HPDE6-E6E7 (cell line): ENCODE data around the gene DPH6.
A peak's percentile ranks its signal among the peaks of the same experiment; 100 is the strongest.
"Not testable (repeated sequence)": the region's sequence is repeated elsewhere in the genome, so short reads cannot be mapped to it uniquely, and the experiment has no call there.

Experiments used
- DNase-seq: peaks from one replicate; pipeline ENCODE4 v3.0.0; 2011; ENCODE audit warnings: missing footprints; ENCODE audit errors: extremely low spot score

Gene DPH6

DNA sequence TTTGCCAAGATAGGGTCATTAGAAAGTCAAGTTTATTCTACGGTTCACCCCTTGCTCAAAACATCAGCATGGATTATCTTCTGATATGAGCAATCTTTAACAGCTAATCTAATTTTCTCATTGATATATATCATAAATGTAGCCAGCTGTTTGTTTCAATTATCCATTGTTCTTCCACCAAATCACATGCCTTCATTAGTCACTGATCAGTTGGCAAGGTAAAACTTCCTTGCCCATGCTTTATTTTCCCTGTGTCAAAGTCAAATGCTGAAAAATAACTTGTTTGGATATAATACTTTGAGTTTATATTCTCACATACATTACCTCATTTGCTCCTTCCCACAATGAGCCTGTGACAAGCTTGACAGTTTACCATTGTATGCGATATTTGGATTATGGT is 60.6 kb downstream of the DPH6 start:
- no peak for DNase-seq

DNA sequence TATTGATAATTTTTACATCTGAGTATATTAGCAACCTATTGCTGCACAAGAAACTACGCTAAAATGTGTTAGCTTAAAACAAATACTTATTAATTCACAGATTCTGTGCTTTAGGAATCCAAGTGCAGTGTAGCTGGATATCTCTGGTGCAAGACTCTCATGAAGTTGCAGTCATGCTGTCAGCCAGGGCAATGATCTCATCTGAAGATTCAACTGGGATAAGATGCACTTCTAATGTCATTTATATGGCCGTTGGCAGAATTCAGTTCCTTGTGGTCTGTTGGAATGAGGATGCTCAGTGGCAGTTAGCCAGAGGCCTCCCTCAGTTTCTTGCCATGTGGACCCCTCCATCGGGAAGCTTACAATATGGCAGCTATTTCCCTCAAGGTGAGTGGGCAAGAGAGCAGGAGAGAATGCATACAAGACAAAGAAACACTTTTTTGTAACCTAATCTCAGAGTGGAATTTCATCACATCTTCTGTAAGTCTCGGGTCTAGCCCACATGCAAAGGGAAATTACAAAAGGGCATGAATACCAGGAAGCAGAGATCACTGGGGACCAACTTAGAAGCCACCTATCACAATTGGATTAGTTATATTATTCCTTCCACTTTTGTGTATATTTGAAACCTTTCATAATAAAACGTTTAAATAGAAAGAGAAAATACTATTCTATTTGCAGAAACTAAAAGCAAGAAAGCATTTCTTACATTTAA is 61.6 kb downstream of the DPH6 start:
- no peak for DNase-seq

DNA sequence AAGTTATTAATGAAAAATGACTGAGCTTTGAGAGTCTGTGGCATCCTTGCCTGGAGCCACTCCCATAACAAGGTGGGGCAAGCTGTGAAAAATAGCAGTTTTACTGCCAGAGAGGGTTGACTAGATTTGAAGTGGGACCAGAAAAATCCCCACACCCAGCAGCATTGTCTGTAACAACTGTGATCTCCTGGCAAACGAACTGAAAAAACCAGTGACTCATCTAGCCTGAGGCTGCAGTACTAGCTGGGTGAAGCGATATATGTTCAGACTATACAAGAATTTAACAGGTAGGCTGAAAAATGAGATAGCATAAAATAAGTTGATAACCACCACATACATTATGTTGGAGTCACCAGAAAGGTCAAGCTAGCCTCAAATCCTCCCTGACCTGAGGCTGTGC is 64.0 kb downstream of the DPH6 start:
- peak; percentile 66 for DNase-seq

GRCh38 chr15:35481064-35481463 is 64.9 kb downstream of the DPH6 start:
- DNase-seq, result no peak

GRCh38 chr15:35479423-35479822 is 66.5 kb downstream of the DPH6 start:
- no peak for DNase-seq

- DNase-seq, result no peak
Observed at GRCh38 chr15:35477312-35478262, 68.4 kb downstream of the DPH6 start.

DNA sequence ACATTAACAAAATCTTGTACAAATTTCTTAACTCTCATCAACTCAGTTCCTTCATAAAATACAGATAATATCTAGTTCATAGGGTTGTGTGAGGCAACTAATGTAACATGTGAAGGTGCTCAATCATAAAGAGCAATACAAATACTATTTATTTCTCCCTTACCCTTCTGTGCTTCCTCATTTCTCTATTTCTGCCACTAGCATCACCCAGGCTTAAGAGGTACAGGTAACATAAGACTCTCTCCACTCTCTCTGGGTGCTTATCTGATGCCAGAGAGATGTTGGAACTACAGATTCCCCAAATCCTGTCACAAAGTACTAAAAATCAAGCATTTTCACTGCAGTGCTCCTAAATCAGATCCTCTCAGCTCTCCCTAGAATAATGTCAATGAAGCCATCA is 74.9 kb downstream of the DPH6 start:
- no peak for DNase-seq

DNA sequence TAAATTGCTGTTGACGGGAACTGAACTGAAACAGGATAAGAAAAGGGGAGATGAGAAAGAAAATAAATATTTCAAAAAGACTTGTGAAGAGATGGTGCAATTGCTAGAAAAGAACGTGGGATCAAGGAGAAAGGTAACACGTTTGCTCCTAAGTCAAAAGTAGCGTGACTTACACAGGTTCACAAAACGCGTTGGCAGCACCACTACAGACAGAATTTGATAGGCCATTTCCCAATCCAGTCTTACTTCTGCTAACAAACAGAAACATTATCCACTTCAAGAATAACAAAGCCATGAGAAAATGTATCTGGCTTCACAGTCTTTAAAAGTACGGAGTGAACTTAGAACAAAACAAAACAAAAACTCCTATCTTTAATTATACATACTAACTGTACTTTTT is 75.5 kb downstream of the DPH6 start:
- DNase-seq, result no peak

DNA sequence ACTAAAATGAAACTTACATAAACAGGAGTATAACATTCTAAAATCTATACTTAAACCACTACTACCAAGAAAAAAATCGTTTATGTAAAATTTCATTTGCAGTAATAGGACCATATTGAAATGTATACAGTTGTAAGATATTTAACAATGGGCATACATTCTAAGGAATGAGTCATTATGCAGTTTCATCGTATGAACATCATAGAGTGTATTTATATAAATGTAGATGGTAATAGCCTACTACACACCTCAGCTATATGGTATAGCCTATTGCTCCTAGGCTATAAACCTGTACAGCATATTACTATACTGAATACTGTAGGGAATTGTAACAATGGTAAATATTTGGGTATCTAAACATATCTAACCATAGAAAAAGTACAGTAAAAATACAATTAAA is 79.5 kb downstream of the DPH6 start:
- no peak for DNase-seq

GRCh38 chr15:35465783-35466182 is 80.2 kb downstream of the DPH6 start:
- DNase-seq, result no peak

- peak; percentile 42 for DNase-seq
Observed at GRCh38 chr15:35460616-35461015, 85.3 kb downstream of the DPH6 start.

DNA sequence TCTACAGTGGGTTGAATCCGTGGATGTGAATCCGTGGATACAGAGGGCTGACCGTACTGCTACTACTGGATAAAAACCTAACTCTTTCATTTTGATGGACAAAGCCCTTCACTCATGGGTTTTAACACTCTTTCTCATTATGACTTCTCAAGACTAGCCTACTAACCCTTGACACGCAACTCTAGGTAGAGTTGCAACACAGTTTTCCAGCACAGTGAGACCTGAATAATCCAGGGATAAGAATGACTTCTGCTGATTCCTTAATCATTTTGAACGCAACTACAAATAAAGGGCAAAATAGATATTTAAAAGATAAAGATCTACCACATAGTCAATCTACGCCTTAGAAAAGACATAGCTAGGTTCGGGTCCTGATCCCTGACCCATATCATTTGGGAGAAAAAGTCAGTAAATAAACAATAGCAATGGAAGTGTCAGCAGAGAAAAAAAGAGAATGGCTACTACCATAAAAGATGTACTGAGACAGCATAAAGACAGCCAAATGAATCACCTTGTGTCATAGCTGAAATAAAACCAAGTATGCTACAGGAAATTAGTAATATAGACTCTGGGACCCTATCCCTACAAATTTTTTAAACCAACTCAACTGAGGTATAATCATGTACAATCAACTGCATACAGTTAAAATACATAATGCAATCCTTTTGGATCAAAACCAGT is 87.6 kb downstream of the DPH6 start:
- DNase-seq, result no peak

- DNase-seq, result no peak
Observed at GRCh38 chr15:35455201-35455600, 90.8 kb downstream of the DPH6 start.

DNA sequence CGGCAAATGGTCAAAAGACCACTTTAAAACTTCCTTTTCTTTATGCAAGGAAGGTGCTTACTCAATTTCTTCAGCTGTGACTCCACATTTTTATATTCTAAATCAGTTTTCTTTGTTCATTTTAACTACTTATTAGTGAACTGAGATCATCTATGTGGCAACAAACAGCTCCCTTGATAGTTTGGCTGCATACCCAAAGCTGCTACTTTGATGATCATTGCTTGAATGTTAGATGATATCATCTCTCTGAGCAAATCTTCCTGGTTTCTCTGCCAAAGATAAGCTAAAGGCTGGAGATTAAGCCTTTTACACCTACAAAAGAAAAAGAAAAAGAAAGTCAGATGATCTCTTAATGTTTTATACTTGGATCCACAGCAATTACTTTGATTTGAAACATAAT is 95.5 kb downstream of the DPH6 start:
- DNase-seq, result peak; percentile 13

DNA sequence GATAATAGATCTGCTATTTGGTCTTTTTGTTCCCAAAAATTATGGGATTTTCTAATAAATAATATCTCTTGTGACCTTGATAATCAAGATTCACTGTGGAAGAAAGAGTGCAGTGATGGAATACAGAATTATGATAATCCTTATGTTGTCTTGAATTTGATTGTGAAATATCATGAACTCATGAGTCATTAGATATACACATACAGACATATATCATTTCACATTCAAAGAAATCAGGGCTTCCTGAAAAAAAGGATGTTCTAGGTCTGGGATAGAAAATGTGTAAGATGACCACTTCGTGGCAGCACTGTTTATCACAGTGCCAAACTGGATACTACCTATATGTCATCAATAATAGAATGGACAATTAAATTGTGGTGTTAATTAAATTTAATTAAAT is 97.7 kb downstream of the DPH6 start:
- no peak for DNase-seq

DNA sequence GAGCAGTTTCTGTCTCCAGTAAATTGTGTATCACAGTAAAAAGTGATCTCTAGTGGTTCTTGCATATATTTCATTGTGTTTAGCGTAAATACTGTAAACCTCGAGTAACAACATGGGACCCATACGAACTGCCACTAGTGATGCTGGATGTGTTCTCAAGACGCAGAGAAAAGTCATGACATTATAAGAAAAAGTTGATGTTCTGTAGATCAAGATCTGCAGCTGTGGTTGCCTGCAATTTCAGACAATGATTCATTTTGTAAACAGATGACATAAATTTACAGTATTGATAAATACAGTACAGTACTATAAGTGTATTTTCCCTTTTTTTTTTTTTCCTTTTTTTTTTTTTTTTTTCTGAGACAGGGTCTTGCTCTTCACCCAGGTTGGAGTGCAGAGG is 100.1 kb downstream of the DPH6 start:
- no peak for DNase-seq

- no peak for DNase-seq
Observed at GRCh38 chr15:35444557-35445204, 101.3 kb downstream of the DPH6 start.

DNA sequence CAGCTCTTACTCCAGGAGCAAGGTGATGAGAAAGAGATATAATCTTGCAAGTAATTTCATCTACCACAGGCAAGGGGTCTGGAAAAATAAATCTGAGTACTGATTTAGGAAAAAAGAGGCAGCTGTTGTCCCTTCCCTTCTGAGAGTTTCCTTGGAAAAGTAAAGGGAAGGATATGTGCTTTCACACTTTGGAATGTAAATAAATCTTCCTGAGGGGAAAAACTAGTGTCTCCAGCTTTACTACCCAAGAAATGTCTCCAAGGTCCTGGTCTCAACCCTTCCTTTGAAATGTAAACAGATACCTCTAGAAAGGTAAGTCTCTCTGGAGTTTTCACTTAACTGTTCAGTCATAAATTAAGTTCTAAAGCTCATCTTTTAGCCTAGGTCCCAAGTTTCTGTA is 102.6 kb downstream of the DPH6 start:
- DNase-seq, result no peak

DNA sequence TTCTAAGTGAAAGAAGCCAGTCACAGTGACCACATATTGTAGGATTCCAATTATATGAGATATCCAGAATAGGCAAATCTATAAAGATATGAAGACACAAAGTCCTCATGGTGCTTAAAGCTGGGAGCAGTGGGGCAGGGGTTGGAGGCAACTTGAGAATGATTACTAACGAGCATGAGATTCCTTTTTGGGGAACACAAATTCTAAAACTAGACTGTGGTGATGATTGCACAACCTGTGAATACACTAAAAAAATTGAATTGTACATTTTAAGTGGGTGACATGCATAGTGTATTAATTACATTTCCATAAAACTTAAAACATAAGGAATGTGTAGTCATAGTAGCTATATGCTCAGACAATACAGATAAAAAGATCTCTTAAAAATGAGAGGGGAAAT is 103.2 kb downstream of the DPH6 start:
- no peak for DNase-seq

DNA sequence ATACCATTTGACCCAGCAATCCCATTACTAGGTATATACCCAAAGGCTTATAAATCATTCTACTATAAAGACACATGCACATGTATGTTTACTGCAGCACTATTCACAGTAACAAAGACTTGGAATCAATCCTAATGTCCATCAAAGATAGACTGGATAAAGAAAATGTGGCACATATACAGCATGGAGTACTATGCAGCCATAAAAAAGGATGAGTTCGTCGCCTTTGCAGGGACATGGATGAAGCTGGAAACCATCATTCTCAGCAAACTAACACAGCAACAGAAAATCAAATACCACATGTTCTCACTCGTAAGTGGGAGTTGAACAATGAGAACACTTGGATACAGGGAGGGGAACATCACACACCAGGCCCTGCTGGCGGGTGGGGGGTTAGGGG is 104.7 kb downstream of the DPH6 start:
- not testable (repeated sequence) for DNase-seq

- DNase-seq, result no peak
Observed at GRCh38 chr15:35440265-35440664, 105.7 kb downstream of the DPH6 start.

GRCh38 chr15:35439291-35439690 is 106.7 kb downstream of the DPH6 start:
- DNase-seq, result no peak
